Measurements from ENCODE around the gene PLXNA4.
"Not testable (repeated sequence)": the region's sequence is repeated elsewhere in the genome, so short reads cannot be mapped to it uniquely, and the experiment has no call there.

The PLXNA4 gene
- total RNA-seq = 0.09 to 3.6 (median 1.1) reads per million in 4 experiments

- DNase-seq = no peak
Measured at GRCh38 chr7:132575982-132576720, at the start of gene PLXNA4. Gene PLXNA4, minus strand, starts transcription at chr7:132576470. Its CDS starts 67,777 bp downstream, at chr7:132508693.

GRCh38 chr7:132625651-132626050 is 49.4 kb upstream of the PLXNA4 start:
- DNase-seq = no peak

GRCh38 chr7:132622081-132622480 is 45.8 kb upstream of the PLXNA4 start:
- no peak for DNase-seq

GRCh38 chr7:132619967-132620366 is 43.7 kb upstream of the PLXNA4 start:
- DNase-seq = no peak

GRCh38 chr7:132618956-132619305 is 42.7 kb upstream of the PLXNA4 start:
- DNase-seq = no peak

GRCh38 chr7:132618271-132618955 is 42.1 kb upstream of the PLXNA4 start:
- DNase-seq = no peak

GRCh38 chr7:132614428-132615318 is 38.4 kb upstream of the PLXNA4 start:
- DNase-seq = no peak

GRCh38 chr7:132613737-132614136 is 37.5 kb upstream of the PLXNA4 start:
- DNase-seq = no peak

GRCh38 chr7:132610995-132611394 is 34.7 kb upstream of the PLXNA4 start:
- no peak for DNase-seq

GRCh38 chr7:132609906-132610520 is 33.7 kb upstream of the PLXNA4 start:
- DNase-seq = no peak

GRCh38 chr7:132609222-132609621 is 33.0 kb upstream of the PLXNA4 start:
- no peak for DNase-seq

GRCh38 chr7:132608523-132608922 is 32.3 kb upstream of the PLXNA4 start:
- DNase-seq = no peak

- no peak for DNase-seq
Measured at GRCh38 chr7:132607656-132608055, 31.4 kb upstream of the PLXNA4 start.

GRCh38 chr7:132604121-132604520 is 27.9 kb upstream of the PLXNA4 start:
- no peak for DNase-seq

GRCh38 chr7:132603220-132603833 is 27.1 kb upstream of the PLXNA4 start:
- DNase-seq = no peak

- no peak for DNase-seq
Measured at GRCh38 chr7:132601783-132602182, 25.5 kb upstream of the PLXNA4 start.

GRCh38 chr7:132596588-132596987 is 20.3 kb upstream of the PLXNA4 start:
- DNase-seq = no peak

GRCh38 chr7:132594741-132595140 is 18.5 kb upstream of the PLXNA4 start:
- not testable (repeated sequence) for DNase-seq

GRCh38 chr7:132592936-132593335 is 16.7 kb upstream of the PLXNA4 start:
- DNase-seq = no peak

- DNase-seq = no peak
Measured at GRCh38 chr7:132592231-132592920, 16.1 kb upstream of the PLXNA4 start.

GRCh38 chr7:132590162-132590561 is 13.9 kb upstream of the PLXNA4 start:
- no peak for DNase-seq

GRCh38 chr7:132588596-132588995 is 12.3 kb upstream of the PLXNA4 start:
- DNase-seq = no peak
